Heart right ventricle (tissue), 16 donors: ENCODE data around the gene KLF13. TPM values are rescaled to one million over a fixed set of nuclear protein-coding genes. Genes with fewer than 3 reads are reported as not detected.

Source experiments
- ATAC-seq, 8 donors: fragments of 200-7000 bp; cut with Tn5 transposase; one replicate each; pipeline ENCODE4 v1.9.1; 2020; ENCODE audit warnings: mild to moderate bottlenecking in 8 of 8, moderate library complexity in 8 of 8, moderate number of reproducible peaks in 1 of 8
- DNase-seq, 2 donors: peaks; one replicate each; pipeline ENCODE4 v3.0.0-alpha.2; 2020
- H3K27ac ChIP-seq, 10 donors: fragments of 200-600 bp; sonication (generic) in 2 of 10; one replicate each; pipeline versions ENCODE4 v1.5.0 to v1.8.0; 2020 to 2022; ENCODE audit warnings: mild to moderate bottlenecking in 3 of 10
- H3K27me3 ChIP-seq, 7 donors: fragments of 200-600 bp; one replicate each; pipeline ENCODE4 v1.8.0; 2021 to 2022; ENCODE audit warnings: mild to moderate bottlenecking in 2 of 7
- H3K36me3 ChIP-seq, 9 donors: fragments of 200-600 bp; sonication (generic) in 1 of 9; one replicate each; pipeline versions ENCODE4 v1.5.0 to v1.8.0; 2020 to 2022; ENCODE audit warnings: mild to moderate bottlenecking in 2 of 9
- H3K4me1 ChIP-seq, 9 donors: fragments of 200-600 bp; sonication (generic) in 1 of 9; one replicate each; pipeline versions ENCODE4 v1.5.0 to v1.8.0; 2020 to 2022; ENCODE audit warnings: mild to moderate bottlenecking in 4 of 9
- H3K4me3 ChIP-seq, 10 donors: fragments of 200-600 bp; sonication (generic) in 2 of 10; one replicate each; pipeline versions ENCODE4 v1.5.0 to v1.8.0; 2020 to 2022; ENCODE audit warnings: mild to moderate bottlenecking in 7 of 10, moderate library complexity in 2 of 10
- H3K9me3 ChIP-seq, 11 donors: fragments of 200-600 bp in 10 of 11; sonication (generic) in 2 of 11; one replicate each; pipeline versions ENCODE4 v1.5.0 to v1.8.0; 2013 to 2022; ENCODE audit warnings: mild to moderate bottlenecking in 2 of 11, control low read depth in 1 of 11, moderate library complexity in 1 of 11
- WGBS, 2 donors: extraction: QIAGEN DNeasy Blood & Tissue Kit; methylation state at CpG; one replicate each; pipeline ENCODE4 v1.1.7; 2013; ENCODE audit warnings: inconsistent platforms in 1 of 2; 5-methylcytosine and 5-hydroxymethylcytosine counted together
- intact Hi-C, 10 donors: fragments of 100-400 bp; cut with DNase I; formaldehyde crosslinking; loops; one replicate each; pipeline versions ENCODE4 v1.11.1 to v1.14.2; 2022
- polyA plus RNA-seq, 2 donors: library from polyadenylated mRNA; stranded (reverse); fragments of 200-250 nt; gene quantifications; one replicate each; pipeline ENCODE4 v1.2.3, GENCODE V29; 2013
- total RNA-seq, 10 donors: library from RNA; stranded (reverse); fragmentation: NEBNext Ultra II Directional in 3 of 10; extraction: Animal tissue kit (Norgen Biotek cat#: 25700) in 3 of 10; gene quantifications; one replicate each; pipeline versions ENCODE4 v1.2.1 to v1.2.4, GENCODE V29; 2021 to 2023
- TF ChIP-seq, protein P1 (sequence below), 9 donors: fragments of 200-600 bp; sonication (generic) in 2 of 9; IDR thresholded peaks; one replicate each; pipeline versions ENCODE4 v1.5.0 to v1.8.0; 2021 to 2022; ENCODE audit warnings: antibody characterized with exemption in 9 of 9, mild to moderate bottlenecking in 5 of 9, moderate library complexity in 1 of 9
- donor health status: Arrhythmogenic right ventricular cardiomyopathy.
- donor health status: ischemic (EF 13 %, LVEDD 7.1; RV severe dilation, severe dysfunction).
- donor health status: healthy with polysubstance abuse.
- donor health status: DM: no; HTN: yes; CAD: no.
- donor health status: DM: no; HTN: no; CAD: no.
- donor health status: ischemic (EF 25% LVEDD 6.9; RV normal size, moderate dysfunction).
- donor health status: ischemic (EF 25% LVEDD 5.7; RV mildly dilated, moderate dysfunction).
- donor health status: healthy.
- donor health status: DM: yes; HTN: yes; CAD: no.
- donor health status: Ischemic cardiomyopathy.
- donor health status: ischemic (EF 35%, LVEDD 5.7; RV mildly dilated, moderate dysfunction).
- donor health status: nonischemic (EF 11% LVEDD 7.7; RV severe dilation, severe dysfunction).
- donor health status: DM: yes; HTN: yes; CAD: no.
- donor health status: PGD.
- donor health status: ischemic (EF 29% LVEDD 5.4; RV normal size, mild dysfunction).
- donor health status: nonischemic (EF 23%, LVEDD 6.1; RV moderate dilation, normal function).

Gene KLF13
- total and polyA plus RNA-seq, 12 donors, result 28.4 to 101 (median 45.0) TPM

DNA sequence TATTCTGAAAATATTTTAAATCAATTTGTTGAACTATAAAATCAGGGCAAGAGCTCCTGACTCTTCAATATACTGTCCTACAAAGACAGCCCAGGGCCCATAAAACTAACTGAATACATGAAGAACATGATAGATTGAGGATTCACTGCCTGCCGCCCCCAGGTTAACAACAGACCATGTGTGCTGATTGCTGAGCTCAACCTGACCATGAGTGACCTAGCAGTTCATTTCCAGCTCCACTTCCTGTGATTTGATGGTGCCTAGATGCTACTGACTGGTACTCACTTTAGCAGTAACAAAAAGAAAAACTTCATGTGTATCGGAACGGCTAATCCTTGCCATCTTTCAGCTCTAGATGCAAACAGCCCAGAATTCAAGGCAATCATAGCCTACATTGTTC is 9.6 kb upstream of the KLF13 start:
- H3K27ac ChIP-seq, result no peak overlapping the region
- H3K4me1 ChIP-seq, result peaks cover 0 to 24% (median 0%) of the 10 kb centered on the region in 9 donors
- TF ChIP-seq, protein P1, sequence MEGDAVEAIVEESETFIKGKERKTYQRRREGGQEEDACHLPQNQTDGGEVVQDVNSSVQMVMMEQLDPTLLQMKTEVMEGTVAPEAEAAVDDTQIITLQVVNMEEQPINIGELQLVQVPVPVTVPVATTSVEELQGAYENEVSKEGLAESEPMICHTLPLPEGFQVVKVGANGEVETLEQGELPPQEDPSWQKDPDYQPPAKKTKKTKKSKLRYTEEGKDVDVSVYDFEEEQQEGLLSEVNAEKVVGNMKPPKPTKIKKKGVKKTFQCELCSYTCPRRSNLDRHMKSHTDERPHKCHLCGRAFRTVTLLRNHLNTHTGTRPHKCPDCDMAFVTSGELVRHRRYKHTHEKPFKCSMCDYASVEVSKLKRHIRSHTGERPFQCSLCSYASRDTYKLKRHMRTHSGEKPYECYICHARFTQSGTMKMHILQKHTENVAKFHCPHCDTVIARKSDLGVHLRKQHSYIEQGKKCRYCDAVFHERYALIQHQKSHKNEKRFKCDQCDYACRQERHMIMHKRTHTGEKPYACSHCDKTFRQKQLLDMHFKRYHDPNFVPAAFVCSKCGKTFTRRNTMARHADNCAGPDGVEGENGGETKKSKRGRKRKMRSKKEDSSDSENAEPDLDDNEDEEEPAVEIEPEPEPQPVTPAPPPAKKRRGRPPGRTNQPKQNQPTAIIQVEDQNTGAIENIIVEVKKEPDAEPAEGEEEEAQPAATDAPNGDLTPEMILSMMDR (IDR thresholded peaks at IDR 0.05), result no peak
- peaks cover 0 to 15% (median 11%) of the 10 kb centered on the region in 11 donors for H3K9me3 ChIP-seq
- H3K4me3 ChIP-seq, result no peak overlapping the region
- H3K27me3 ChIP-seq, result no peaks in the 10 kb centered on the region
- ATAC-seq, result no peak
- no peaks in the 10 kb centered on the region for H3K36me3 ChIP-seq
- intact Hi-C loops, result loop anchor here in 1 of 10 donors (10.0 kb wide), 1 partner anchor 168 kb away; no protein-coding TSS in a partner anchor
- no peak for DNase-seq
- WGBS, 2 donors, result 84 to 96% methylated on average over 3 of the region's 3 CpGs

DNA sequence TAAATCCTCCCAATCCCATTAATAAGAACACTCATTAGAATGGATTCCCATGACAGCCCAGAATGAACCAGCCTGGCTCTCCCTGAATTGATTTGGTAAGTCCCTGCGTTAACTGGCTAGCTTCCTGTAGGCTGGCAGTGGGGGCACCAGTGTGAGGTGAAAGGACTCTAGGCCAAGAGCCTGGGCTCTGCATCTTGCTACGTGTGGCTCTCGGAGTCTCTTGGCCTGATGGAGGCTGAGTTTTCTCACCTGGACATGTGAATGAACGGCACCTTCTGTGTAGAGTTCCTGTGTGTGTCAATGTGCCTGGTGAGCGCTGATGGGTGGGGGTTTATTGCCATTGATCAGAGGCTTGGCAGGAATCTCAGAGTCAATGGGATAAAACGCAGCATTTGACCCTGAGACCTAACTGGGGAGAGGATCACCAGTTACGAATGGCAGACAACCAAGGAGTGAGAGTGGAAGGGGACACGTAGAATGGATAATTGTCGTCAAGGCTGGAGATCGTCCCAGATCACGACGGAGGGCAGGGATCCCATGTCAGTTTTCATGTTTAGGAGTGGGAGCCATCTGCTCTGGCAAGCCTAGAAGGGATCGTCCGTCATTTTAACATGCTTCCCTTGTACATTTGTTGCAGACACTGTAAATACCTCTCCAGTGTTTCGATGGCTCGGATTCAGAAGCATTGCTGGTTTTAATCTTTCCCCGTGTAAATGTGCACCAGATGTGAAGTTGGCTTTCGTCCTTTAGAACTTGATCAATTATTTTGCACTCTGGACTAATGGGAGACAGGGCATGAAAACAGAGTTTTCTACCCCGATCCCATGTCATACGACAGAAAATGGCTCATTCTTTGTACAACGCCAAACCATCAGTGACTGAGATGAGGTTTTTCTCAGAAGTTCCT is 9.0 kb upstream of the KLF13 start:
- TF ChIP-seq, protein P1 (IDR thresholded peaks at IDR 0.05), result no peak
- intact Hi-C loops, result loop anchor here in 1 of 10 donors (10.0 kb wide), 1 partner anchor 167 kb away; no protein-coding TSS in a partner anchor
- peaks cover 0 to 15% (median 11%) of the 10 kb centered on the region in 11 donors for H3K9me3 ChIP-seq
- ATAC-seq, result no peak
- no peaks in the 10 kb centered on the region for H3K36me3 ChIP-seq
- 85 to 88% methylated on average over 21 of the region's 21 CpGs for WGBS, 2 donors
- peaks cover 0 to 24% (median 0%) of the 10 kb centered on the region in 9 donors for H3K4me1 ChIP-seq
- no peak overlapping the region for H3K4me3 ChIP-seq
- H3K27ac ChIP-seq, result no peak overlapping the region
- no peaks in the 10 kb centered on the region for H3K27me3 ChIP-seq
- no peak for DNase-seq

DNA sequence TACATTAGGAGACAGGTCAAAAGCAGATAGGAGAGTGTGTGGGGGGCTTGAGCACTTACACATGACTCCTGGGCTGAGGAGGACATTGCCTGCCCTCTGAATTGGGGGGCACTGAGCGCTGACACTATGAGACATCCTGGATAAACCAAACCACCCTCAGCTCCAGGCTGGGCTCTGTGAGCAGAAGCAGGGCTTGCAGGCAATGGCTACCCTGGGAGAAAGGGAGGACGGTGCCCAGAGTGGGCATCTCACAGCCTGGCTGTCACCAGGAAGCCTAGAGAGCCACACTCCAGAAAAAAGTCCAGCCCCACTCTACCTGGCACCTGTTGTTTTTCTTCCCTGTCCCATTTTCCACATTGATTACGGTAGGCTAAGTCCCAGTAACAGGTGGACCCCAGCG is 8.2 kb upstream of the KLF13 start:
- no peak for ATAC-seq

DNA sequence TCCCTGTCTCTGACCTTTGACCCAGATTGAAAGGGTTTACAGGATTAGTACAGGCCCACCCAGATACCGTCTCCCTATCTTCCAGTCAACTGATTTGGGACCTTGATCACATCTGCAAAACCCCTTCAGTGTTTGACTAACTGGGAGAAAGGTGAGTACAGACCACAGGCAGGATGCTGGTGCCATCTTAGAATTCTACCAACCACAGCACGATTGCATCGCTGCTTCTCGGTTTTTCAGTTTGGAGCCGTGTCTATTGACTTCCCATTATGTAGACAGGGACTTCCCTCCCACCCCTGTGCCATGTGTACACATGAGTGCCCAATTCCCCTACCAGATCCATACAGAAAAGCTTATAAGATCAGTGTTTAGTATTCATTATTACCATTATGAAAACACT is 6.6 kb upstream of the KLF13 start:
- TF ChIP-seq, protein P1 (IDR thresholded peaks at IDR 0.05), result no peak
- no peaks in the 10 kb centered on the region for H3K9me3 ChIP-seq
- no peaks in the 10 kb centered on the region for H3K36me3 ChIP-seq
- no peak overlapping the region for H3K27ac ChIP-seq
- 86 to 90% methylated on average over 5 of the region's 5 CpGs for WGBS, 2 donors
- no peaks in the 10 kb centered on the region for H3K27me3 ChIP-seq
- intact Hi-C loops, result loop anchor here in 4 of 10 donors (5.0 to 10.0 kb wide), 7 partner anchors 75 to 325 kb away; partner anchors contain the start of gene MTMR10 (in 1 of the 4)
- ATAC-seq (no peak), DNase-seq (no peak)
- no peak overlapping the region for H3K4me3 ChIP-seq
- H3K4me1 ChIP-seq, result peaks cover 0 to 42% (median 9%) of the 10 kb centered on the region in 9 donors

More for the DNA sequence above, 8.2 kb upstream of the KLF13 start:
- TF ChIP-seq, protein P1 (IDR thresholded peaks at IDR 0.05), result no peak
- H3K4me3 ChIP-seq, result no peak overlapping the region
- intact Hi-C loops, result loop anchor here in 1 of 10 donors (10.0 kb wide), 1 partner anchor 166 kb away; no protein-coding TSS in a partner anchor
- no peaks in the 10 kb centered on the region for H3K36me3 ChIP-seq
- H3K27ac ChIP-seq, result no peak overlapping the region
- 93 to 97% methylated on average over 4 of the region's 4 CpGs for WGBS, 2 donors
- DNase-seq, result no peak
- peaks cover 0 to 11% (median 8%) of the 10 kb centered on the region in 11 donors for H3K9me3 ChIP-seq
- no peaks in the 10 kb centered on the region for H3K27me3 ChIP-seq
- H3K4me1 ChIP-seq, result peaks cover 0 to 26% (median 0%) of the 10 kb centered on the region in 9 donors
